Activated CD4-positive, alpha-beta T cell treated with anti-CD3 and anti-CD28 coated beads for 4 hours (primary cell): ENCODE results near the gene MDN1.
"Not testable (repeated sequence)": the region's sequence is repeated elsewhere in the genome, so short reads cannot be mapped to it uniquely, and the experiment has no call there.

Experiments used
- DNase-seq, 2 donors: peaks; one replicate each; pipeline ENCODE4 v3.0.0-alpha.2; 2020

The MDN1 gene

GRCh38 chr6:89768324-89768723, 51.3 kb downstream of the MDN1 start:
- DNase-seq = no peak

- DNase-seq = no peak
Observed at GRCh38 chr6:89763550-89763949, 56.0 kb downstream of the MDN1 start.

GRCh38 chr6:89758830-89759229, 60.8 kb downstream of the MDN1 start:
- no peak for DNase-seq

- no peak for DNase-seq
Observed at GRCh38 chr6:89750338-89750737, 69.3 kb downstream of the MDN1 start.

DNA sequence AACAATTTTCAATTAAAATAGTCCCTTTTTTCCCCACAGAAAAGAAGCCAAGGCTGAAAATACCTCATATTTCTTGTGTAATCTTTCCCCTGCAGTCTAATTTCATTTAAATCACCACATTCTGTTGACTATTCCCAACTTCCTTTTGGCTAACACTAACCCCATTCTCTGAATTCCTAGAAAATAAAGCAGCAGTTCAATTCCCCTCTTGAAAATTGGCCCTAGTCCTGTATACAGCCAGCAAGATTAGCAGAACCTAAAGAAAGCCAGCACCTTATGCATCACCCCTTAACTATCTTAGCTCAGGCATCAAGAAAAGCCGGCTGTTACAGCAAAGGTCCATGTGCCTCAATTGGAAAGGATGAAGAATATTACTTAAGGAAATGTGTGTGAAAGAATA, 69.7 kb downstream of the MDN1 start:
- no peak for DNase-seq

- no peak for DNase-seq
Observed at GRCh38 chr6:89745716-89746115, 73.9 kb downstream of the MDN1 start.

- DNase-seq = no peak
Observed at GRCh38 chr6:89745096-89745495, 74.5 kb downstream of the MDN1 start.

GRCh38 chr6:89736893-89737292, 82.7 kb downstream of the MDN1 start:
- DNase-seq = no peak

DNA sequence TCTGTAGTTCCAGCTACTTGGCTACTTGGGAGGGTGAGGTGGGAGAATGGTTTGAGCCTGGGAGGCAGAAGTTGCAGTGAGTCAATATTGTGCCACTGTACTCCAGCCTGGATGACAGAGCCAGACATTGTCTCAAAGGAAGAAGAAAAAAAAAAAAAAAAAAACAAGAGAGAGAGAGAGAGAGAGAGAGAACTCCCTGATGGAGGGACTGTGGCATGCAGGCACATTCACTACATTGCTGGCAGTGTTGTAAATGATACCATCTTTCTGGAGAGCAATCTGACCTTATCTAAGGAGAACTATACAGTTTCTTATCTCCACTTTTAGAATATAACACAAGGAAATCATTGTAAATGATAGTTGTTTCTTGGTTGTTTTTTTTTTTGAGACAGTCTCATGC, 85.1 kb downstream of the MDN1 start:
- DNase-seq = no peak

DNA sequence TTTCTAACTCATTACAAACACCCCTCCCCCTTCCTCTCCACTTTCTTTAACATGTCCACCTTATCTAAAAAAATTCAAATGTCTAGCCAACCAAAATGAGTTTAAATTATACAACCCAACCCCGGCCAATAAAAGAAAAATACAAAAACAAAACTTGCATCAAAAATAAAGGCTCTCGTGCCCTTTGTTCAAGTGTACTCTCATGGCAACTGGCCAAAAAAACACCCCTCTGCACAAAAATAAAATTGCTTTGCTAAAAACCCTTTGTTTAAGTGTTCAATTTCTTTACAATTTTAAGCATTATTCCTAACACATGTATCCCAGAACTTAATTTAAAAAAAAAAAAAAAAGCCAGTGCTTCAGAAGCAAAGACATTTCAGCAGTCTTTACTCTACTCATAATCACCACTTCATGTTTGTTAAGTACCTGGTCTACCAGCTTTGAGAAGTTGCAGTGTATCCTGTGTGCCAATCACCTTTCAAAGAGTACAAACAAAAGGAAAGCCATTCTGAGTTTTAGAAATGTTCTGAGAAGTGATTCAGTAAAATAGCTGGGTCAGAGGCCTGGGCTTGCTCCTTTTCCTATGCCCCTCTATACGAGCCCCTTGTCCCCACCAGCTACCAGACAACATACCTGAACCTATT, 87.5 kb downstream of the MDN1 start:
- no peak for DNase-seq

DNA sequence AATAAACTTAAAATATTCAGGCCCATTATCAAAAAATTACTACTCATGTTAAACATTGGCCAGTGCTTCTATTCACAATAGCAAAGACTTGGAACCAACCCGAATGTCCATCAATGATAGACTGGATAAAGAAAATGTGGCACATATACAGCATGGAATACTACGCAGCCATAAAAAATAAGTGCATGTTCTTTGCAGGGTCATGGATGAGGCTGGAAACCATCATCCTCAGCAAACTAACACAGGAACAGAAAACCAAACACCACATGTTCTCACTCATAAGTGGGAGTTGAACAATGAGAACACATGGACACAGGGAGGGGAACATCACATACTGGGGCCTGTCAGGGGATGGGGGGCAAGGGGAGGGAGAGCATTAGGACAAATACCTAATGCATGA, 88.3 kb downstream of the MDN1 start:
- not testable (repeated sequence) for DNase-seq

- DNase-seq = no peak
Observed at GRCh38 chr6:89729818-89730217, 89.8 kb downstream of the MDN1 start.

- no peak for DNase-seq
Observed at GRCh38 chr6:89727501-89727900, 92.1 kb downstream of the MDN1 start.

DNA sequence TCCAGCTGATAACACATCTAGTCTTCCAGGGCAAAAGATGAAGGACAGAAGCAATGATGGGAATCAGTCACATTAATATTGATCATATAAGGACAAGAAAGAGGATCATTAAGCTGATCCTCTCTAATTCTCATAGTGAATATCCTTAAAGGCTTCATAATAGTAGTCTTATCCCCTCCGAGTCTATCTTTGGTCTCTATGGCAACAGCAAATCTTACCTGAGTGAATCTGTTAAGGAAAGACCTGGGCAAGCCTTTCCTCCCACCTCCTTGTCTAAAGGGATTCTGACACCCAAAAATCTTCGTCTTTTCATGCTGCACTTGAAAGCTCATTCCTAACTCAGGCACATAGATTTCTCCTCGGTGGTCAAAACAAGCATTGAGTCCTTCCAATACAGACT, 94.6 kb downstream of the MDN1 start:
- no peak for DNase-seq

- DNase-seq = no peak
Observed at GRCh38 chr6:89723046-89723445, 96.5 kb downstream of the MDN1 start.

GRCh38 chr6:89716532-89716931, 103.1 kb downstream of the MDN1 start:
- DNase-seq = no peak

GRCh38 chr6:89711801-89712200, 107.8 kb downstream of the MDN1 start:
- no peak for DNase-seq

DNA sequence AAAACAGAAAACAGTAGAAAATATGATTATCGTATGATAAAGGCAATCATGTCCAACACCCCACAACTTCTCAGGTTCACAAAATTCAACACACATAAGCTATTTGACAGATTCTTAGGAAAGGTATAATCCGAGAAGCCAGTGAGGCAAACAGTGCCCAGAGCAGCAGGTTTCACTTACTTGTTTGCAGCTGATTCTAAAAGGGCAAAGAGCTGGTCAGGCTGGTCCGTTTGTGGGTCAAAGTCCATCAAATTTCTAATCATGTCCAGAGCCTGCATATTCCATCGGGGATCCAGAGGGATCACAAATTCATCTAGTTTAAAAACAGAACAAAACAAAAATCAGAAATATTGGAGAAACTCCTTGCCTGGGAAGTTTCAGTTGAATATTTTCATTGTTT, 111.3 kb downstream of the MDN1 start:
- no peak for DNase-seq

DNA sequence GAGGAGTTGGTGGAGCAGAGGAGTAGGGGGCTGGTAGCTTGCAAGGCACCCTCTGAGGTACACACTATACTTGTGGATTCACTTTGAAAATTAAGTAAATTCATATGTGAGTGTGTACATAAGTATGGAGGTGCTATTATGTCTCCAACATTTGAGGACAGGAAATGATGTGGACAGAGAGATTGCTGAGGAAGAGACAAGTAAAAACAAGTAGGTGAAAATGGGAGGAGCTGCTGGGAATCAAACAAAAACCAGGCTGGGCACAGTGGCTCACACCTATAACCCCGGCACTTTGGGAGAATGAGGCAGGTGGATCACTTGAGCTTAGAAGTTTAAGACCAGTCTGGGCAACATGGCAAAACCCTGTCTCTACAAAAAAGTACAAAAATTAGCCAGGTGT, 111.8 kb downstream of the MDN1 start:
- no peak for DNase-seq

DNA sequence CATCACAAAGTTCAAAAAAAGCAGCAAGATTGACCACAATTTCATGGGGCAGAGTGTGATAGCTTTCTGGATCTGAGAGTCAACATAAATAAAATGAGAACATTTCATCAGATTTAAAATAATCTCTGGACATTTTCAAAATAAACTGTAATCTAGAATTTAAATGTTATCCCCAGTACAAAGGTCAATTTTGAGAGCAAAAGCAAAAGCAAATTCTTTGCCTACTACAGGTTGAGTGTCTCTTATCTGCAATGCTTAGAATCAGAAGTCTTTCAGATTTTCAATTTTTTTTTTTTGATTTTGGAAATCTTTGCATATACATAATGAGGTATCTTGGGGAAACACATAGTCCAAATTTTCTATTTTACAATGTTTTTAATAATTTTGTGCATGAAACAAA, 113.5 kb downstream of the MDN1 start:
- DNase-seq = no peak

- no peak for DNase-seq
Observed at GRCh38 chr6:89703292-89703691, 116.3 kb downstream of the MDN1 start.

GRCh38 chr6:89702349-89702748, 117.2 kb downstream of the MDN1 start:
- DNase-seq = no peak

- no peak for DNase-seq
Observed at GRCh38 chr6:89695667-89696066, 123.9 kb downstream of the MDN1 start.

DNA sequence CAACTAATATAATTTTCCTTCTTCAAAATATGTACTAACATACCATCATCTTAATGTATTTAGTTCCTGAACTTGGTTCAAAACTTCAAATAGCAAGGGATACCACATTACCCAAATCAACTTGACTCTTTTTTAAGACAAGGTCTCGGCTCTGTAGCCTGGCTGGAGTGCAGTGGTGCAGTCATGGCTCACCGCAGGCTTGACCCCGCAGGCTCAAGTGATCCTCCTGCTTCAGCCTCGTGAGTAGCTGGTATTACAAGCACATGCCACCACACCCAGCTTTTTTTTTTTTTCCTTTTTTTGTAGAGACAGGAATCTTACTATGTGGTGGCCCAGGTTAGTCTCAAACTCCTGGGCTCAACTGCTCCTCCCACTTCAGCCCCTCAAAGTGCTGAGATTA, 125.2 kb downstream of the MDN1 start:
- no peak for DNase-seq

DNA sequence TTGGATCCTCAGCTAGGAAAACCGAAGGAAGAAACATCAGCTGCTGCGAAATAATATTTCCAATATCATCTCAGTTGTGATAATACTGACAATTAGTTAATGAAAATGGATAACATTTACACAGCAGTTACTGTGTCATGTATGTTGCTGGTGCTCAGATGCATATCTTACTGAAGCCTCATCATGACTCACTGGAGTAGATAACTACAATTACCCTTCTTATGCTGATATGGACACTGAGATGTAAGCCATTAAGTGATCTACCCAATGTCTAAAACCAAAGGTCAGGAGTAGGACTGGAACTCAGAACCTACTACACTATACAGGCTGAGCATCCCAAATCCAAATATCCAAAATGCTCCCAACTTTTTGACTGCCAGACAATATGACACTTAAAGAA, 126.4 kb downstream of the MDN1 start:
- no peak for DNase-seq

GRCh38 chr6:89692256-89692655, 127.3 kb downstream of the MDN1 start:
- no peak for DNase-seq
